Testis (tissue), 3 donors: ENCODE data around the gene KLK5. TPM values are rescaled to one million over a fixed set of nuclear protein-coding genes. Genes with fewer than 3 reads are reported as not detected.

Experiments used
- DNase-seq: peaks from one replicate; pipeline ENCODE4 v3.0.0-alpha.2; 2019
- H3K27ac ChIP-seq, 2 donors: fragments of 200-600 bp; sonication (generic); one replicate each; pipeline ENCODE4 v1.5.1; 2019
- H3K27me3 ChIP-seq: fragments of 200-600 bp; sonication (generic); one replicate; pipeline ENCODE4 v1.5.1; 2019
- H3K36me3 ChIP-seq: fragments of 200-600 bp; sonication (generic); one replicate; pipeline ENCODE4 v1.5.1; 2017; ENCODE audit warnings: low read depth; ENCODE audit errors: missing control alignments
- H3K4me1 ChIP-seq: fragments of 200-600 bp; sonication (generic); one replicate; pipeline ENCODE4 v1.5.1; 2019
- H3K4me3 ChIP-seq, 2 donors: fragments of 200-600 bp; sonication (generic); one replicate each; pipeline ENCODE4 v1.5.1; 2017 to 2019
- H3K9me3 ChIP-seq: fragments of 200-600 bp; sonication (generic); one replicate; pipeline ENCODE4 v1.5.1; 2017
- POLR2A ChIP-seq: fragments of 450-650 bp; IDR thresholded peaks from one replicate; pipeline ENCODE4 v1.6.1; 2017; ENCODE audit warnings: antibody characterized with exemption, mild to moderate bottlenecking, moderate library complexity
- WGBS, 2 donors: methylation state at CpG; one replicate each; pipeline ENCODE4 v1.1.5; 2018; 5-methylcytosine and 5-hydroxymethylcytosine counted together
- intact Hi-C: fragments of 100-400 bp; cut with DNase I; formaldehyde crosslinking; loops from one replicate; pipeline ENCODE4 v1.15.1; 2023; ENCODE audit warnings: low total_unique reads
- polyA plus RNA-seq: library from polyadenylated mRNA; stranded (reverse); fragments of 350-450 nt; fragmentation: Illumina TruSeq; extraction: RNeasy Lipid Tissue Mini Kit (QIAGEN cat#74804); gene quantifications from one replicate; pipeline ENCODE4 v1.2.3, GENCODE V29; 2014; ENCODE audit warnings: low read depth, low replicate concordance; ENCODE audit not compliant: insufficient read depth
- total RNA-seq, 2 donors: library from RNA; depleted of rRNA; stranded (reverse); fragments of >200 nt; gene quantifications; one replicate each; pipeline ENCODE4 v1.2.3, GENCODE V29; 2016
- TF ChIP-seq, protein P1 (sequence below), 3 experiments: fragments of 450-650 bp in 2 of 3; fragments of 200-600 bp in 1 of 3; sonication (generic) in 1 of 3; IDR thresholded peaks; one replicate each; pipeline ENCODE4 v1.5.1; 2016 to 2019; ENCODE audit warnings: antibody characterized with exemption in 3 of 3, mild to moderate bottlenecking in 2 of 3, moderate library complexity in 1 of 3

The KLK5 gene
- total and polyA plus RNA-seq, 3 donors from 2014 or later: 5.6 to 25.4 (median 13.9) TPM

DNA sequence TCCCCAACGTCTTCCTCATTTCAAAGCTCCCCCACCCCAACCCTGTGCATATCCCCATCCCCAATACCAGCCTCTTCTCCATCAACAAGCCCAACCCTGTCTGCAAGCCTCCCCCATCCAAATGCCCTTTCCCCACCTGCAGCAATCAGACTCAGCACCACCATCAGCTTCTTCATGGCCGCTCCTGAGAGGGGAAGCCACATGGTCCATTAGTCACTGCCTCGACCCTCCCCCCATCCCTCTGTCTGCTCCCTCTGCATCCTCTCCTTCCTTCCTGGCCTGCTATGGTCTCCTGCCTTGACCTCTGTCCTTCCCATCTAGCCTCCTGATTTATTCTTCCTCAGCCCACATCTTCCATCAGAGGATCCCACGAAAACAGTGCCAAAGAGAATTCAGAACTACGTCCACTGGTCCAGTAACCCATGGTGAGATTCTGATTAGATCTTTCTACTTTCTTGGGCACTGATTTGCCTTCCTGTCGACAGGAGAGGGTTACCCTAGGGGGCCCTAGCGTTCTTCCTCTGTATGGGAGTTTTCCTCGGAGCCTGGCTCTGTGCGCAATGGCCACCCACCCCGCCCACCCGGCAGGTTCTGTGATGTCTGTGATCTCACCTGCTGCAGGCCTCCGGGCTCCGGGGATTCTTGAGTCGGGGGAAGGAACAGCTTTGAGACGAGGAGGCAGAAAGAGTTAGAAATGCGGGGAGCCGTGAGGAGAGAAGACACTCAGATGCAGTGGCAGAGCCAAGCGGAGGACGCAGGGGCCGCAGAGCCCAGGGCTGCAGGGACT lies 15.3 kb upstream of the KLK5 start:
- H3K4me1 ChIP-seq: peaks cover 7% of the 10 kb centered on the region
- 47 to 55% methylated on average over 15 to 20 of the region's 20 CpGs for WGBS, 2 donors
- TF ChIP-seq, protein P1, sequence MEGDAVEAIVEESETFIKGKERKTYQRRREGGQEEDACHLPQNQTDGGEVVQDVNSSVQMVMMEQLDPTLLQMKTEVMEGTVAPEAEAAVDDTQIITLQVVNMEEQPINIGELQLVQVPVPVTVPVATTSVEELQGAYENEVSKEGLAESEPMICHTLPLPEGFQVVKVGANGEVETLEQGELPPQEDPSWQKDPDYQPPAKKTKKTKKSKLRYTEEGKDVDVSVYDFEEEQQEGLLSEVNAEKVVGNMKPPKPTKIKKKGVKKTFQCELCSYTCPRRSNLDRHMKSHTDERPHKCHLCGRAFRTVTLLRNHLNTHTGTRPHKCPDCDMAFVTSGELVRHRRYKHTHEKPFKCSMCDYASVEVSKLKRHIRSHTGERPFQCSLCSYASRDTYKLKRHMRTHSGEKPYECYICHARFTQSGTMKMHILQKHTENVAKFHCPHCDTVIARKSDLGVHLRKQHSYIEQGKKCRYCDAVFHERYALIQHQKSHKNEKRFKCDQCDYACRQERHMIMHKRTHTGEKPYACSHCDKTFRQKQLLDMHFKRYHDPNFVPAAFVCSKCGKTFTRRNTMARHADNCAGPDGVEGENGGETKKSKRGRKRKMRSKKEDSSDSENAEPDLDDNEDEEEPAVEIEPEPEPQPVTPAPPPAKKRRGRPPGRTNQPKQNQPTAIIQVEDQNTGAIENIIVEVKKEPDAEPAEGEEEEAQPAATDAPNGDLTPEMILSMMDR (IDR thresholded peaks at IDR 0.05): no peak
- no peak for TF ChIP-seq POLR2A
- intact Hi-C loops: no loop called here
- H3K9me3 ChIP-seq: no peaks in the 10 kb centered on the region
- H3K4me3 ChIP-seq: no peak overlapping the region
- DNase-seq: no peak
- H3K27me3 ChIP-seq: no peaks in the 10 kb centered on the region
- no peaks in the 10 kb centered on the region for H3K36me3 ChIP-seq
- H3K27ac ChIP-seq: no peak overlapping the region

DNA sequence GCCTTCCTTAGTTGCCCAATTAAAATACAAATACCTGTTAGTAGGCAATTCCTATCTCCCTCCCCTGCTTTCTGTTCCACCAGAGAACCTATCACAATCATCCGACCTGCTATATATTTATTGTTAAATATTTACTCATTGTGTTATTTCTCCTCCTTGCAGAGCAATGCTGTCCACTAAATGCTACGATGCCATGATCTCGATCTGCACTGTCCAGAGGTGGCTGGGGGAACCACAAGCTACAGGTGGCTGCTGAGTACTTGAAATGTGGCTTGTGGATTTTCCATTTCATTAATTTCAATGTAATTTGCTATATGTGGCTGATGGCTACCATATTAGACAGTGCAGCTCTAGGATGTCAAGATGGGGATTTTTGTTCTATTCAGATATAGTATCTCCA lies 11.4 kb upstream of the KLK5 start:
- intact Hi-C loops: no loop called here
- H3K4me1 ChIP-seq: peaks cover 7% of the 10 kb centered on the region
- TF ChIP-seq, protein P1 (IDR thresholded peaks at IDR 0.05): no peak
- TF ChIP-seq POLR2A: no peak
- H3K4me3 ChIP-seq: no peak overlapping the region
- H3K36me3 ChIP-seq: no peaks in the 10 kb centered on the region
- H3K9me3 ChIP-seq: no peaks in the 10 kb centered on the region
- no peaks in the 10 kb centered on the region for H3K27me3 ChIP-seq
- DNase-seq: no peak
- H3K27ac ChIP-seq: no peak overlapping the region
- WGBS, 2 donors: 86 to 90% methylated on average over 3 of the region's 3 CpGs

DNA sequence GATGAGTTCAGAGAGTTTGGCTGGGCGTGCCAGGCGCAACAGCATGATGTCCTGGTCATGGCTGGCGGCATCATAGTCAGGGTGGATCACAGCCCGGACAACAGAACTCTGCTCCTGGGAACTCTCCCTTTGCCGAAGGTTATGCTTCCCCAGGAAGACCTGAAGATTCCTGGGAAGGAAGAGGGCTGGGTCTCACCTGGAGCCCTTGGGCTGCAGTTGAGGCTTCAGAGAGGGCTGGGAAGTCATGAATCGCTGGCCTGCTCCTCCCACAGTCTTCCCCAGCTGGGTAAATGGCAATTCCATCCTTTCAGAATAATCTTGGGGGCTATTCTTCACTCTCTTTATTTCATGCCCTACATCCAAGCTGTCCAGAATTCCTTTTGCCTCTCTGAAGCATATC lies 10.5 kb upstream of the KLK5 start:
- Histone ChIP-seq H3K4me3 (no peak overlapping the region), H3K27me3 (no peaks in the 10 kb centered on the region), H3K27ac (no peak overlapping the region), H3K9me3 (no peaks in the 10 kb centered on the region), H3K4me1 (peaks cover 1% of the 10 kb centered on the region), H3K36me3 (no peaks in the 10 kb centered on the region)
- TF ChIP-seq, protein P1 (IDR thresholded peaks at IDR 0.05): no peak
- no peak for TF ChIP-seq POLR2A
- intact Hi-C loops: no loop called here
- 87 to 98% methylated on average over 6 of the region's 6 CpGs for WGBS, 2 donors
- no peak for DNase-seq

DNA sequence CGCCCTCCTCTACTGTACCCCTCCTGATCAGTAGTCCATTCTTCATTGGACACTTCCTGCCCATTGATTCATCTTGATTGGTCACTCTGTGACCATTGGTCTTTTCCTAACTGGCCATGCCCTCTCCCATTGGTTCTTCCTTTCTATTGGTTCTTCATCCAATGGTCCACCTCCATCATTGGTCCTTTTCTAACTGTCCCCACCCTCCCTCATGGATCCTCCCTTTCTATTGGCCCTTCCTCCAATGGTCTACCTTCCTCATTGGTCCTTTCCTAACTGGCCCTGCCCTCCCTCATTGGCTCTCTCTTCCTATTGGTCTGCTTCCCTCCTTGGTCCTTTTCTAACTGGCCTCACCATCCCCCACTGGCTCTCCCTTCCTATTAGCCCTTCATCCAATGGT lies 9.4 kb upstream of the KLK5 start:
- WGBS, 2 donors: 91 to 96% methylated on average over 1 of the region's 1 CpG
- H3K9me3 ChIP-seq: no peaks in the 10 kb centered on the region
- H3K36me3 ChIP-seq: no peaks in the 10 kb centered on the region
- no peaks in the 10 kb centered on the region for H3K27me3 ChIP-seq
- no peak overlapping the region for H3K27ac ChIP-seq
- peak; percentile 16 for DNase-seq
- intact Hi-C loops: no loop called here
- no peaks in the 10 kb centered on the region for H3K4me1 ChIP-seq
- no peak overlapping the region for H3K4me3 ChIP-seq
- TF ChIP-seq POLR2A: no peak
- TF ChIP-seq, protein P1 (IDR thresholded peaks at IDR 0.05): no peak
